ENCODE data around the gene HNF4A. TPM values are rescaled to one million over a fixed set of nuclear protein-coding genes. Genes with fewer than 3 reads are reported as not detected.

The HNF4A gene
- total and polyA plus RNA-seq, 7 donors = 0.03 to 0.13 (median 0.03) TPM; not detected in 4

DNA sequence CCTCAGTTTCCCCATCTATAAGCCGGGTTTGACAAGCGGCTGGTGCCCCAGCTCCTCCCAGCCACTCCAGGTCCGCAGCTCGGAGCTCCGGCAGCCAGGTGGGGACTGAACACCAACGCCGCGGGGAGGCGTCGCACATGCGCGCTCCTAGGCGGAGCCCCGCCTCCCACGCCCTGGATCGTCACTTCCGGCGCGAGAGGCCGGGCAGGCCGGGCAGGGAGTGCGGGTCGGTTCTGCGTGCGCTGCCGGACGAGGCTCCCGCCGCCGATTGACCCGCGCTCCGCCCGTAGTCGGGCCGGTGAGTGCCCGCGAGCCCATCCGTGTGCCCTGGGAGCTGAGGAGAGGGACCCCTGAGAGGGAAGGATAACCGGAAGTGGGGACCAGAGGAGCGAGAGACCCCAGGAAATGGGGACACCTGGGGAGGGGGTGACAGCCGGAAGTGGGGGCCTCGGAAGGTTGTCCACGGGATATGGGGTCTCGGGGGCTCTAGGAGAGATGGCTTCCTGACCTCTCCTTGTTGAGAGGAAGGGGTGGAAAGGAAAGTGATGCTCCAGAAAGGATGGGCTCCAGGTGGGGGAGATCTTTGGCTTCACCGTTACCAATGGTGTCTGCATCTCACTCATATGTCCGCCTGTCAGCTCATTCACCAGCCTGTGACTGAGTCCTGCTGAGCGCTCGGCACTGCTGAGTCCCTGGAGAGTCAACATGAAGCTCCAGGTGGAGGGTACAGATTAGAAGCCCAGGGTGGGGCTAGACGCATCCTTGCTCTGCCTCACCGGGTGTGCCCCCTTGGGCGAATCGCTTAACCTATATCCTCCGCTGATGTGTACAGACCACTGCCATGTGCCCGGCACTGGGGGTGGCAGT is 120.4 kb downstream of the HNF4A start, which contains the start of gene TTPAL:
Gene TTPAL, plus strand, starts transcription at position 181 of the 867 bp plus-strand sequence. CDS start 4,126 bp downstream, outside the sequence.
- intact Hi-C loops (cut with DNase I) = loop anchor here (1.0 to 10.0 kb wide), 4 partner anchors 134 to 361 kb away; partner anchors contain the start of gene OSER1 (in 2 of the 2)
- peaks cover 3 to 14% of the 10 kb centered on the region in 2 donors for H3K36me3 ChIP-seq (ENCODE audit: insufficient read depth in 1 of 2, low read depth in 1 of 2)

DNA sequence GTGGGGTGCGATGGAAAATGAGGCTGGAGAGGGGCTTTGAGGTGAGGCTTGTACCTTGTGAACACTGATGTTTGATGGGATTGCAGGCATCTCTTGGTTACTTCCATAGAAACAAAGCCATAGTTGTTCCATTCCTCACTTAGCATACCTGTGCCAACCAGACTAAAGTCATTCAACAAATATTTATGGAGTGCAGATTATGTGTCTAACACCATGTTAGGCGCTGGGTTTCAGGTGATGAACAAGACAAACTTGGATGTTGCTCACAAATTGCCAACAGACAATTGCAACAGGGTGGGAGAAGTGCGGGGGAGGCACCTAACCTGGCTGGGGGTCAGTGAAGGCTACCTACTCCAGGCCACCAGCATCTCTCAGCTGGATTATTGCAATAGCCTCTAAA is 121.7 kb downstream of the HNF4A start:
- Histone ChIP-seq H3K36me3 (ENCODE audit: insufficient read depth in 1 of 2, low read depth in 1 of 2) (peaks cover 3 to 26% of the 10 kb centered on the region in 2 donors), H3K9me3 (no peaks in the 10 kb centered on the region), H3K27ac (peak overlapping the region; percentile 95), H3K27me3 (ENCODE audit: insufficient read depth in 3 of 3, low read length in 2 of 3) (no peaks in the 10 kb centered on the region), H3K4me1 (peaks cover 18% of the 10 kb centered on the region), H3K4me3 (no peak overlapping the region)
- ATAC-seq (peak in 1 of 4 donors; percentile 14), DNase-seq (no peak)
- TF ChIP-seq, protein P1, sequence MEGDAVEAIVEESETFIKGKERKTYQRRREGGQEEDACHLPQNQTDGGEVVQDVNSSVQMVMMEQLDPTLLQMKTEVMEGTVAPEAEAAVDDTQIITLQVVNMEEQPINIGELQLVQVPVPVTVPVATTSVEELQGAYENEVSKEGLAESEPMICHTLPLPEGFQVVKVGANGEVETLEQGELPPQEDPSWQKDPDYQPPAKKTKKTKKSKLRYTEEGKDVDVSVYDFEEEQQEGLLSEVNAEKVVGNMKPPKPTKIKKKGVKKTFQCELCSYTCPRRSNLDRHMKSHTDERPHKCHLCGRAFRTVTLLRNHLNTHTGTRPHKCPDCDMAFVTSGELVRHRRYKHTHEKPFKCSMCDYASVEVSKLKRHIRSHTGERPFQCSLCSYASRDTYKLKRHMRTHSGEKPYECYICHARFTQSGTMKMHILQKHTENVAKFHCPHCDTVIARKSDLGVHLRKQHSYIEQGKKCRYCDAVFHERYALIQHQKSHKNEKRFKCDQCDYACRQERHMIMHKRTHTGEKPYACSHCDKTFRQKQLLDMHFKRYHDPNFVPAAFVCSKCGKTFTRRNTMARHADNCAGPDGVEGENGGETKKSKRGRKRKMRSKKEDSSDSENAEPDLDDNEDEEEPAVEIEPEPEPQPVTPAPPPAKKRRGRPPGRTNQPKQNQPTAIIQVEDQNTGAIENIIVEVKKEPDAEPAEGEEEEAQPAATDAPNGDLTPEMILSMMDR (IDR thresholded peaks at IDR 0.05) = no peak
- 69 to 84% (median 81%) methylated on average over 3 of the region's 3 CpGs for WGBS, 3 donors
- intact Hi-C loops (cut with DNase I) = loop anchor here (5.0 to 10.0 kb wide), 3 partner anchors 262 to 362 kb away; partner anchors contain the start of gene OSER1 (in 2 of the 2)

More for the DNA sequence above, 120.4 kb downstream of the HNF4A start, which contains the start of gene TTPAL:
- Histone ChIP-seq H3K4me1 (peaks cover 18% of the 10 kb centered on the region), H3K9me3 (no peaks in the 10 kb centered on the region), H3K27me3 (ENCODE audit: insufficient read depth in 3 of 3, low read length in 2 of 3) (no peaks in the 10 kb centered on the region), H3K27ac (peak within 1 kb of the TSS; percentile 95), H3K4me3 (peak within 1 kb of the TSS; percentile 90)
- 3 to 6% (median 4%) methylated on average over 45 to 55 of the region's 55 CpGs for WGBS, 3 donors
- TF ChIP-seq, protein P1 (IDR thresholded peaks at IDR 0.05) = peak; percentile 41
- DNase-seq (peak; percentile 90 to 93), ATAC-seq (peak; percentile 96 to 98 (median 98))

DNA sequence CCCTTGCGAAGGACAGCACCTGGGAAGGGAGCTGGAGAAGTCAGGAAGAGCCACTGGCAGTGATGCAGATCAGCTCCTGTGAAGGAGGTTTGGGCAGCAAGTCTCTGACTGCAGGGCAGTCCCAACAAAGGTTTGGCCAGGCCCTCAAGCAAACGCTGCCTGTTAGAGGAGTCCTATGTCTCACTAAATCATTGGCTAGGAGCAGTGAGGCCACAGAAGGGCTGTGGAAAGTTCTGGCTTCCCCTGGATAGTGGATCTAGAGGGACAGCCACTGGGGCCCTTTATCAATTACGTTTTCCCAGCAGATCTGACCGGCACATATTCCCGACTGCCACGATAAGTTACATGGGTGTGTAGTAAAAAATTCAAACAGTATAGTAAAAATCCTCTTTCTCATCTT is 122.7 kb downstream of the HNF4A start:
- no peaks in the 10 kb centered on the region for H3K9me3 ChIP-seq
- no peak for DNase-seq
- WGBS, 3 donors = 74 to 80% (median 76%) methylated on average over 6 of the region's 6 CpGs
- H3K27me3 ChIP-seq (ENCODE audit: insufficient read depth in 3 of 3, low read length in 2 of 3) = no peaks in the 10 kb centered on the region
- peaks cover 18% of the 10 kb centered on the region for H3K4me1 ChIP-seq
- TF ChIP-seq, protein P1 (IDR thresholded peaks at IDR 0.05) = no peak
- H3K27ac ChIP-seq = no peak overlapping the region
- intact Hi-C loops (cut with DNase I) = loop anchor here (5.0 to 10.0 kb wide), 3 partner anchors 263 to 363 kb away; partner anchors contain the start of gene OSER1 (in 2 of the 2)
- peaks cover 3 to 36% of the 10 kb centered on the region in 2 donors for H3K36me3 ChIP-seq (ENCODE audit: insufficient read depth in 1 of 2, low read depth in 1 of 2)
- ATAC-seq = no peak
- no peak overlapping the region for H3K4me3 ChIP-seq

DNA sequence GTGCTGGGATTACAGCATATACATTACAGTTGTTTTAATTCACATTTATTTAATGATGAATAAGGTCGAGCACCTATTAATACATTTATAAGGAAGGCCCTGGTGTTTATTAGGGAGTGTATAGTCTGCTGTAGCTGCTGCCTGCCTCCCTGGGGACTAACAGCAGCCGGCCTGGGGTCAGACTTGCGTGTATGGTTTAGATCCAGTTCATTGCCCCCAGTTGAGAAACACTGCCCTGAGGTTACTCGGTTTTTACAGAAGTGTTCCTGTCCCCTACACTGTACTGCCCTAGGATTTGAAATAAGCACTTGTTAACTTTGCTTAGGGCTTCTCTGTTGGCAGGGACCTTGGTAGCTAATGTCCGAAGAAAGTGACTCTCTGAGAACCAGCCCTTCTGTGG is 124.1 kb downstream of the HNF4A start:
- peaks cover 5 to 50% of the 10 kb centered on the region in 2 donors for H3K36me3 ChIP-seq (ENCODE audit: insufficient read depth in 1 of 2, low read depth in 1 of 2)
- intact Hi-C loops (cut with DNase I) = loop anchor here (5.0 to 10.0 kb wide), 3 partner anchors 265 to 365 kb away; partner anchors contain the start of gene OSER1 (in 2 of the 2)
- no peak for ATAC-seq

More for the DNA sequence above, 124.1 kb downstream of the HNF4A start:
- Histone ChIP-seq H3K9me3 (no peaks in the 10 kb centered on the region), H3K27ac (no peak overlapping the region), H3K4me3 (no peak overlapping the region), H3K27me3 (ENCODE audit: insufficient read depth in 3 of 3, low read length in 2 of 3) (no peaks in the 10 kb centered on the region), H3K4me1 (peaks cover 18% of the 10 kb centered on the region)
- WGBS, 3 donors = 75 to 83% (median 80%) methylated on average over 5 of the region's 5 CpGs
- no peak for DNase-seq
- TF ChIP-seq, protein P1 (IDR thresholded peaks at IDR 0.05) = no peak

Data from psoas muscle (tissue), 8 donors.